GM12891 (cell line): Measurements from ENCODE around the gene LVRN.

ENCODE experiments used
- POLR2A ChIP-seq: IDR thresholded peaks from 2 replicates; pipeline ENCODE4 v1.6.1; 2011; ENCODE audit warnings: low read depth, low read length, control low read depth
- POLR2AphosphoS5 ChIP-seq: IDR thresholded peaks from 2 replicates; pipeline ENCODE4 v1.6.1; 2011; ENCODE audit warnings: low read depth, low read length, control low read depth
- SPI1 ChIP-seq: IDR thresholded peaks from 2 replicates; pipeline ENCODE4 v1.6.1; 2011; ENCODE audit warnings: low read depth, low read length, control low read depth

DNA sequence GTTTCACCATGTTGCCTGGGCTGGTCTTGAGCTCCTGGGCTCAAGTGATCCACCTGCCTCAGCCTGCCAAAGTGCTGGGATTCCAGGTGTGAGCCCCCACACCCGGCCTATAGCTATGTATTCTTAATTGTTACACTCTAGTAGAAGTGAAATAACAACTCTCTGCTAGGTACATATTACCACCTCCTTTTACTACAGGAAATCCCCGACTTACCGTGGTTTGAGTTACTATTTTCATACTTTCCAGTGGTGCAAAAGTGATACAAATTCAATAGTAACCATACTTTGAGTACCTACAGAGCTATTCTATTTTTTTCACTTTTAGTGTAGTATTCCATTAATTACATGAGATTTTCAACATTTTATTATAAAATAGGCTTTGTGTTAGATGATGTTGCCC lies 70.7 kb downstream of the LVRN start:
- no peak for TF ChIP-seq POLR2A
- TF ChIP-seq POLR2AphosphoS5, result no peak
- no peak for TF ChIP-seq SPI1
